HS-5 (cell line): Measurements from ENCODE around the gene NCOR2.
A peak's percentile ranks its signal among the peaks of the same experiment; 100 is the strongest.

Experiments used
- DNase-seq: peaks from one replicate; pipeline ENCODE4 v3.0.0-alpha.2; 2012; ENCODE audit warnings: low read depth

The NCOR2 gene

GRCh38 chr12:124576061-124576650 is 8.7 kb upstream of the NCOR2 start:
- DNase-seq: no peak

GRCh38 chr12:124573839-124574786 is 6.7 kb upstream of the NCOR2 start:
- DNase-seq: no peak

- no peak for DNase-seq
Observed at GRCh38 chr12:124571556-124571955, 4.1 kb upstream of the NCOR2 start.

GRCh38 chr12:124570810-124571209 is 3.4 kb upstream of the NCOR2 start:
- no peak for DNase-seq

- no peak for DNase-seq
Observed at GRCh38 chr12:124569375-124570148, 2.1 kb upstream of the NCOR2 start.

GRCh38 chr12:124568431-124569374 is 1.3 kb upstream of the NCOR2 start:
- no peak for DNase-seq

- DNase-seq: peak; percentile 44
Observed at GRCh38 chr12:124567673-124568373, 411 bp upstream of the NCOR2 start.

- DNase-seq: peak; percentile 43
Observed at GRCh38 chr12:124566161-124566996, 1.0 kb downstream of the NCOR2 start.

GRCh38 chr12:124565656-124566160 is 1.7 kb downstream of the NCOR2 start:
- no peak for DNase-seq

GRCh38 chr12:124564971-124565491 is 2.4 kb downstream of the NCOR2 start:
- DNase-seq: no peak

- DNase-seq: no peak
Observed at GRCh38 chr12:124564232-124564958, 3.0 kb downstream of the NCOR2 start.

- DNase-seq: no peak
Observed at GRCh38 chr12:124563809-124564208, 3.6 kb downstream of the NCOR2 start.

- no peak for DNase-seq
Observed at GRCh38 chr12:124563401-124563800, 4.0 kb downstream of the NCOR2 start.

GRCh38 chr12:124562796-124563181 is 4.6 kb downstream of the NCOR2 start:
- no peak for DNase-seq

GRCh38 chr12:124562018-124562795 is 5.2 kb downstream of the NCOR2 start:
- DNase-seq: no peak

- DNase-seq: no peak
Observed at GRCh38 chr12:124561231-124561630, 6.2 kb downstream of the NCOR2 start.

- no peak for DNase-seq
Observed at GRCh38 chr12:124560146-124560890, 7.1 kb downstream of the NCOR2 start.
